Mucosa of descending colon (tissue), 3 donors: ENCODE results near the gene LAIR1. TPM values are rescaled to one million over a fixed set of nuclear protein-coding genes. Genes with fewer than 3 reads are reported as not detected.

Experiments used
- ATAC-seq: fragments of 200-7000 bp; cut with Tn5 transposase; one replicate; pipeline ENCODE4 v1.9.1; 2020; ENCODE audit warnings: mild to moderate bottlenecking, moderate library complexity
- DNase-seq, 3 donors: peaks; one replicate each; pipeline ENCODE4 v3.0.0-alpha.2; 2020
- H3K36me3 ChIP-seq: fragments of 200-600 bp; one replicate; pipeline ENCODE4 v1.8.0; 2021; ENCODE audit warnings: low read depth, mild to moderate bottlenecking
- H3K4me1 ChIP-seq: fragments of 200-600 bp; one replicate; pipeline ENCODE4 v1.8.0; 2021; ENCODE audit warnings: low read depth, mild to moderate bottlenecking
- H3K4me3 ChIP-seq: fragments of 200-600 bp; one replicate; pipeline ENCODE4 v1.8.0; 2021; ENCODE audit warnings: mild to moderate bottlenecking
- H3K9me3 ChIP-seq: fragments of 200-600 bp; one replicate; pipeline ENCODE4 v1.8.0; 2021; ENCODE audit warnings: mild to moderate bottlenecking
- CTCF ChIP-seq: fragments of 200-600 bp; IDR thresholded peaks from one replicate; pipeline ENCODE4 v1.8.0; 2022; ENCODE audit warnings: antibody characterized with exemption, mild to moderate bottlenecking
- intact Hi-C, 2 donors: fragments of 100-400 bp; cut with DNase I in 1 of 2; cut with micrococcal nuclease in 1 of 2; formaldehyde crosslinking; loops; one replicate each; pipeline versions ENCODE4 v1.11.0 to v1.11.1; 2022; cut with DNase I, micrococcal nuclease
- total RNA-seq, 3 donors: library from RNA; stranded (reverse); fragmentation: NEBNext Ultra II Directional in 2 of 3; extraction: Animal tissue kit (Norgen Biotek cat#: 25700) in 2 of 3; gene quantifications; one replicate each; pipeline versions ENCODE4 v1.2.1 to v1.2.4, GENCODE V29; 2021 to 2023
- donor health status: DM: no; HTN: no; CAD: no; lungs with moderate emphysema.
- donor health status: DM: no; HTN: no; CAD: no.
- donor health status: DM: no; HTN: yes; CAD: no.

Gene LAIR1
- total RNA-seq, 3 donors from 2014 or later: 5.4 to 26.7 (median 17.1) TPM

GRCh38 chr19:54309811-54310210 is 54.9 kb downstream of the LAIR1 start:
- H3K9me3 ChIP-seq: no peaks in the 10 kb centered on the region
- intact Hi-C loops: no loop called here
- ATAC-seq (no peak), DNase-seq (no peak)
- H3K4me3 ChIP-seq: no peak overlapping the region
- H3K4me1 ChIP-seq: no peaks in the 10 kb centered on the region
- no peaks in the 10 kb centered on the region for H3K36me3 ChIP-seq
- TF ChIP-seq CTCF: no peak

GRCh38 chr19:54307389-54308020 is 57.2 kb downstream of the LAIR1 start:
- ATAC-seq (no peak), DNase-seq (no peak)
- H3K4me1 ChIP-seq: no peaks in the 10 kb centered on the region
- no peak overlapping the region for H3K4me3 ChIP-seq
- no peaks in the 10 kb centered on the region for H3K36me3 ChIP-seq
- intact Hi-C loops: no loop called here
- no peaks in the 10 kb centered on the region for H3K9me3 ChIP-seq
- no peak for TF ChIP-seq CTCF

- DNase-seq (no peak), ATAC-seq (no peak)
- intact Hi-C loops: no loop called here
- Histone ChIP-seq H3K9me3 (no peaks in the 10 kb centered on the region), H3K4me1 (no peaks in the 10 kb centered on the region), H3K4me3 (no peak overlapping the region), H3K36me3 (no peaks in the 10 kb centered on the region)
- no peak for TF ChIP-seq CTCF
Measured at GRCh38 chr19:54305141-54305540, 59.6 kb downstream of the LAIR1 start.

GRCh38 chr19:54302257-54302656 is 62.5 kb downstream of the LAIR1 start:
- no peaks in the 10 kb centered on the region for H3K4me1 ChIP-seq
- no peaks in the 10 kb centered on the region for H3K9me3 ChIP-seq
- TF ChIP-seq CTCF: no peak
- no peak for DNase-seq
- H3K4me3 ChIP-seq: no peak overlapping the region
- intact Hi-C loops: no loop called here
- no peaks in the 10 kb centered on the region for H3K36me3 ChIP-seq
- peak; percentile 34 for ATAC-seq

Other genes with a start within 250 kb of the LAIR1 start
- 10 to 100 TPM in 2 of 3 donors, 1 to 10 TPM in 1; 9.8 to 18.2 (median 15.3) TPM for gene TFPT, start 249.3 kb downstream of the LAIR1 start, total RNA-seq
- gene PRPF31, start 249.2 kb downstream of the LAIR1 start, total RNA-seq: 10 to 100 TPM; 34.3 to 54.6 (median 39.9) TPM
- gene CNOT3, start 227.2 kb downstream of the LAIR1 start, total RNA-seq: 10 to 100 TPM; 42.4 to 47.9 (median 43.7) TPM
- gene LENG1, start 205.2 kb downstream of the LAIR1 start, total RNA-seq: 10 to 100 TPM in 1 of 3 donors, 1 to 10 TPM in 2; 7.5 to 10.8 (median 8.0) TPM
- gene TMC4, start 191.8 kb downstream of the LAIR1 start, total RNA-seq: 100 to 1,000 TPM; 107 to 276 (median 178) TPM
- gene MBOAT7, start 175.4 kb downstream of the LAIR1 start, total RNA-seq: 100 to 1,000 TPM in 2 of 3 donors, 10 to 100 TPM in 1; 79.9 to 176 (median 113) TPM
- 10 to 100 TPM; 35.0 to 40.3 (median 35.2) TPM for gene TSEN34, start 173.6 kb downstream of the LAIR1 start, total RNA-seq
- gene RPS9, start 164.1 kb downstream of the LAIR1 start, total RNA-seq: 1,000 to 10,000 TPM in 2 of 3 donors, 100 to 1,000 TPM in 1; 873 to 1,110 (median 1,027) TPM
- 1 to 10 TPM in 2 of 3 donors, under 1 TPM in 1; 0.67 to 7.7 (median 4.3) TPM for gene LILRB3, start 141.9 kb downstream of the LAIR1 start, total RNA-seq
- 1 to 10 TPM in 2 of 3 donors, not detected in 1; 2.4 to 3.5 TPM for gene LILRA6, start 122.1 kb downstream of the LAIR1 start, total RNA-seq
- 10 to 100 TPM in 2 of 3 donors, 1 to 10 TPM in 1; 5.4 to 17.5 (median 12.2) TPM for gene LILRB5, start 107.7 kb downstream of the LAIR1 start, total RNA-seq
- gene LILRB2, start 83.8 kb downstream of the LAIR1 start, total RNA-seq: 1 to 10 TPM; 1.2 to 9.6 (median 4.7) TPM
- 1 to 10 TPM in 2 of 3 donors, under 1 TPM in 1; 0.72 to 4.7 (median 1.8) TPM for gene LILRA5, start 51.8 kb downstream of the LAIR1 start, total RNA-seq
- not detected for gene LILRA4, start 25.8 kb downstream of the LAIR1 start, total RNA-seq
- gene TTYH1, start 50.5 kb upstream of the LAIR1 start, total RNA-seq: 1 to 10 TPM in 2 of 3 donors, under 1 TPM in 1; 0.55 to 8.7 (median 1.3) TPM
- gene LENG8, start 84.3 kb upstream of the LAIR1 start, total RNA-seq: 100 to 1,000 TPM; 157 to 214 (median 199) TPM
- 10 to 100 TPM in 2 of 3 donors, 1 to 10 TPM in 1; 9.2 to 21.6 (median 20.9) TPM for gene LENG9, start 98.8 kb upstream of the LAIR1 start, total RNA-seq
- gene CDC42EP5, start 108.4 kb upstream of the LAIR1 start, total RNA-seq: 100 to 1,000 TPM; 130 to 446 (median 319) TPM
- not detected for gene LAIR2, start 137.9 kb upstream of the LAIR1 start, total RNA-seq
- 1 to 10 TPM in 2 of 3 donors, under 1 TPM in 1; 0.20 to 4.9 (median 2.6) TPM for gene LILRA2, start 208.9 kb upstream of the LAIR1 start, total RNA-seq
- 1 to 10 TPM in 1 of 3 donors, under 1 TPM in 2; 0.49 to 2.4 (median 0.76) TPM for gene LILRA1, start 228.7 kb upstream of the LAIR1 start, total RNA-seq